HL-60 (cell line): ENCODE measurements around the gene PALLD.

Source experiments
- CTCF ChIP-seq: IDR thresholded peaks from one replicate; pipeline ENCODE4 v1.5.1; 2011; ENCODE audit warnings: low read length, control low read depth, inconsistent platforms; ENCODE audit not compliant: insufficient read depth
- POLR2AphosphoS5 ChIP-seq: IDR thresholded peaks from 2 replicates; pipeline ENCODE4 v1.6.1; 2012; ENCODE audit warnings: low read depth
- SPI1 ChIP-seq: IDR thresholded peaks from 2 replicates; pipeline ENCODE4 v1.6.1; 2012; ENCODE audit warnings: low read depth, mild to moderate bottlenecking, borderline replicate concordance

GRCh38 chr4:168843635-168844034, 346.8 kb downstream of the PALLD start:
- TF ChIP-seq SPI1 (no peak), CTCF (no peak), POLR2AphosphoS5 (no peak)
